ENCODE data around the gene CACNA2D3.

DNA sequence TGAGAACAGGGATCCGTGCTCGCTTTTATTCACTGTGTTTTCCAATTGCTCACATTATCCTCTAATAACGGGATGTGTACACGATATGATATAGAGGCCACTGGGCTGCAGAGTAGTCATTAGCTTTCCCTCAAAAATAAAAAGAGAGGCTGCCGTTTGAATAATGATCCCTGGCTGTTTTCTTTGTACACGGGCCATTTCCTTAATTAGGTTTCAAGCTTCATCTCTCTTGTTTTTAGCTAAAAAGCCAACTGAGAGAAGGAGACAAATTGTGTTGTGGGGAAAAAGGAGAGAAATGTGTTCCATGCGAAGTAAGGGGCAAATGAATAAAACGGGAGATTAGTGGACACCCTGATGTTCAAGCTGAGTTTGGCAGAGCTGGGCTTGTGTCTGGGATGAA is 174.2 kb downstream of the CACNA2D3 start:
- no peak for TF ChIP-seq POLR2AphosphoS5 (IDR thresholded peaks at IDR 0.05; ENCODE audit: insufficient read depth in 1 of 2, low read depth in 1 of 2)
- TF ChIP-seq, protein P1, sequence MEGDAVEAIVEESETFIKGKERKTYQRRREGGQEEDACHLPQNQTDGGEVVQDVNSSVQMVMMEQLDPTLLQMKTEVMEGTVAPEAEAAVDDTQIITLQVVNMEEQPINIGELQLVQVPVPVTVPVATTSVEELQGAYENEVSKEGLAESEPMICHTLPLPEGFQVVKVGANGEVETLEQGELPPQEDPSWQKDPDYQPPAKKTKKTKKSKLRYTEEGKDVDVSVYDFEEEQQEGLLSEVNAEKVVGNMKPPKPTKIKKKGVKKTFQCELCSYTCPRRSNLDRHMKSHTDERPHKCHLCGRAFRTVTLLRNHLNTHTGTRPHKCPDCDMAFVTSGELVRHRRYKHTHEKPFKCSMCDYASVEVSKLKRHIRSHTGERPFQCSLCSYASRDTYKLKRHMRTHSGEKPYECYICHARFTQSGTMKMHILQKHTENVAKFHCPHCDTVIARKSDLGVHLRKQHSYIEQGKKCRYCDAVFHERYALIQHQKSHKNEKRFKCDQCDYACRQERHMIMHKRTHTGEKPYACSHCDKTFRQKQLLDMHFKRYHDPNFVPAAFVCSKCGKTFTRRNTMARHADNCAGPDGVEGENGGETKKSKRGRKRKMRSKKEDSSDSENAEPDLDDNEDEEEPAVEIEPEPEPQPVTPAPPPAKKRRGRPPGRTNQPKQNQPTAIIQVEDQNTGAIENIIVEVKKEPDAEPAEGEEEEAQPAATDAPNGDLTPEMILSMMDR (IDR thresholded peaks at IDR 0.05): no peak
- TF ChIP-seq POLR2A (IDR thresholded peaks at IDR 0.05): no peak
